Inflammatory macrophage treated with lipopolysaccharide for 4 hours (primary cell): ENCODE measurements around the gene NPPC.
"Not testable (repeated sequence)": the region's sequence is repeated elsewhere in the genome, so short reads cannot be mapped to it uniquely, and the experiment has no call there.

Source experiments
- DNase-seq: peaks from one replicate; pipeline ENCODE4 v3.0.0-alpha.2; 2020

Gene NPPC

DNA sequence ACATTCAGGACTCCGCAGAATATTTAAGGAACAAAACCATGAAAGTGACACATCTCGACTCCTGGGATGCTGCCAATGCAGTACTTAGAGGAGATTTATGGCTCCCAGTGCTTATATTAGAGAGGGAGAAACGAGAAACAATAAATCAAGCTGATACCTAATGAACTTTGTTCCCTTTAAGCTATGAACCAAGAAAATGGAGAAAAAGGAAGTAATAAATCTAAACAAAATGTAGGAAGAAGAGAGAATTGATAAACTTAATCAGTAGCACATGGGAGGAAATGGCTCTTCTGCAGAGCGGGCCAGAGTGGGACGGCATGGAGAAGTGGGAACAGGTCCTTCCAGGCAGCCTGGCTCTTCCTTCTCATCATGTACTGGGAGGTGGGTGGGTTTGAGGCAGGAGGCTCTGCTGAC lies 42.7 kb downstream of the NPPC start:
- no peak for DNase-seq

DNA sequence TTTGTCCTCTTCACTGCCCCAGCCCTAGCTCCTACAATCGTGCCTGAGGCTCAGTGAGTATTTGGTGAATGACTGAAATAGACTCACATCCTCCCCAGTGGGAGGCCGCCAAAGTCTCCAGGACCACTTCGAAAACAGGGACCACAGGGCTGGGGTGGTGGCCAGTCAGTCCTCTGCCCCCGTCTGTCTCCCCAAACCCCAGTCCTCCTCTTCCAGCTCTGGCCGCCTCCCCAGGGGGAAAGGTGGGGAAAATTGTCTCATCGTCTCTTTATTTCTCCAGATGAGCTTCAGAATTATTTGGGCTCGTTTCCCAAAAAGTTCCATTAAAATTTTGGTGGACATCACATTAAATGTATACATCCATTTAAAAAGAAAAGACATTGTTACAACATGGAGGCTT lies 43.5 kb downstream of the NPPC start:
- DNase-seq = no peak

DNA sequence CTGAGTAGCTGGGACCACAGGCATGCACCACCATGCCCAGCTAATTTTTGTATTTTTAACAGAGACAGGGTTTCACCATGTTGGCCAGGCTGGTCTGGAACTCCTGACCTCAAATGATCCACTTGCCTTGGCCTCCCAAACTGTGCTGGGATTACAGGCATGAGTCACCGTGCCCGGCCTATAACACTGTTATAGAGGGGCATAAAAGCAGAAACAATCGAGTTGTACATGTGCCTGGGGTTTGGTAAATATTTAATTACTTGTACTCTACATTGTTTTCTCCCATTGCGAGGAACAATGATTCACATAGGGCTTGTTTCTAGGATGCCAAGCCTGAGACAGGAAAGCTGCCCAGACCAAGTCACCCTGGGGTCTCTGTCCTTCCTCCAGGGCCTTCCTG lies 45.8 kb downstream of the NPPC start:
- DNase-seq = not testable (repeated sequence)

DNA sequence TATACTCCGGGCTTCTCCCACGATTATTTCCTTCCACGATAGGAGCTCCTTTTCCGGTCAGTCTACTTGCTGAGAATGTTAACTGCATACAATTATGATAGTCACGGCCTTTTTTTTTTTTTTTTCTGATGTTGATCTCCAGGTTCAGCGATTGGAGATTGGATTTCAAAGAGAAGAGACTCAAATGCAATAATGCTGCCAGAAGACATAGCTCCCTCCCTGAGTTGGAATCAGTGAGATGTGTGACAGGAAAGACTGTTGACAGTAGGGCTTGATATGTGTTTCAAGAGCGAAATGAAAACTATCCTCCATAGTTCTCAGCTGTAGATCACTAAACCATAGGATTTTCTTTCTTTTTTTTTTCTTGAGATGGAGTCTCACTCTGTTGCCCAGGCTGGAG lies 47.0 kb downstream of the NPPC start:
- no peak for DNase-seq

DNA sequence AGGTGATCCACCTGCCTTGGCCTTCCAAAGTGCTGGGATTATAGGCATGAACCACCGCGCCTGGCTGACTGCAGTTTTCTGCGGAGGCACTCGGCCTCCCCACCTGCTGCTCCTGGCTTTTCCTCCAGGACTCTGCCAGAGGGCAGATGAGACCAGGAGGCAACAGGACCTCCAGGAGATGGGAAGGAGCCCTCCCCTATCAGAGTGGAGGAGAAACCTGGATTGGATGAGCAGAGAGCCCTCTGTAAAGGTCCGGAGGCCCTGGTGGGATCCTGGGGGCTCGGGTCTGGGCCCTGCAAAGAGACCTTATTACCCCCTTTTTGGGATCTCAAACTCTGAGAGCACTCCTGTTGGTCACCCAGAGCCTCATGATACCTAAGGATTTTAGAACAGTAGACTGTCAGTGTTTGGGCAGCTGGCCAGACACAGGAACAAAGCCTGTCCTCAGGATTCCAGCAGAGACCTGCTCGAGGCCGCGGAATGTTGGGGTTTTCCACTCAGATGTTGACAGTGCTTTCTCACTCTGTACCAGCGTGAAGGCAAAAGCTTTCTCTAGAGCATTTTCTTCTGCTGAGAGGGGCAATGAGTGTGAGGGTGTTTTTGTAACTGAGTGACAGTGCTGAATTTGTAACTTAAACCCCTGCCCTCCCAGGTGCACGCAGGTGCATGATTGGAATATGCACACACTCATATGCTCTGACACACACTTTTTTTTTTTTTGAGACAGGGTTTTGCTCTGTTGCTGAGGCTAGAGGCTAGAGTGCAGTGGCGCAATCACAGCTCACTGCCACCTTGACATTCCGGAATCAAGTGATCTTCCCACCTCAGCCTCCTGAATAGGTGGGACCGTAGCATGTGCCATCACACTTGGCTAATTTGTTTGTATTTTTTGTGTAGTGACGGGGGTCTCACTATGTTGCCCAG lies 48.4 kb downstream of the NPPC start:
- no peak for DNase-seq

DNA sequence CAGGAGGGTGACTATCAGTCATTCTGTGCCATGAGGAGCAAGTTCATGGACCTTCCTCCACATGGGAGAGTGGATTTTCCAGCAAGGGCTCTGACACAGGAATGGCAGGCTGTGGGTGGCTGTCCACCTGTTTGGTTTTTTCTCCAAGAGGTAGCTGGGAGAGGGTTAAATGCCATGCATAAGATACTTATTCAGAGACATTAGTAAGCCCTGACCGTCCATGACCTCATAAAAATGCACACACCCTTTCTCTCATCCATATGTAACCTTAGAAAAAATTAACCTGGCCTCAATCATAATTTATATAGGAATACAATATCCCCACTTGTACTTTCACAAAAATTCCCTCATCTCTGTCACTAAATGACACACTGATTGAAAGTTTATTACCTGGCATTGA lies 51.3 kb downstream of the NPPC start:
- no peak for DNase-seq
